Measurements from ENCODE around the gene PDZRN4. TPM values are rescaled to one million over a fixed set of nuclear protein-coding genes. Genes with fewer than 3 reads are reported as not detected.
A peak's percentile ranks its signal among the peaks of the same experiment; 100 is the strongest.
"Not testable (repeated sequence)": the region's sequence is repeated elsewhere in the genome, so short reads cannot be mapped to it uniquely, and the experiment has no call there.

The PDZRN4 gene
- total and polyA plus RNA-seq, 3 donors from 2014 or later = 7.7 to 11.3 (median 11.3) TPM

- Histone ChIP-seq H3K4me1 (no peaks in the 10 kb centered on the region), H3K36me3 (ENCODE audit: low read depth, missing control alignments) (no peaks in the 10 kb centered on the region), H3K27ac (no peak overlapping the region), H3K9me3 (no peaks in the 10 kb centered on the region), H3K4me3 (no peak overlapping the region), H3K27me3 (no peaks in the 10 kb centered on the region)
- 68 to 71% methylated on average over 5 of the region's 5 CpGs for WGBS, 2 donors
- TF ChIP-seq POLR2A (IDR thresholded peaks at IDR 0.05) (no peak), CTCF (IDR thresholded peaks at IDR 0.05) (no peak)
- no peak for DNase-seq
- intact Hi-C loops (cut with DNase I; ENCODE audit: low total_unique reads) = no loop called here
Measured at GRCh38 chr12:41162461-41162860, 25.7 kb upstream of the PDZRN4 start.

GRCh38 chr12:41167701-41168100 lies 20.4 kb upstream of the PDZRN4 start:
- H3K4me3 ChIP-seq = no peak overlapping the region
- no peaks in the 10 kb centered on the region for H3K27me3 ChIP-seq
- H3K4me1 ChIP-seq = no peaks in the 10 kb centered on the region
- H3K27ac ChIP-seq = no peak overlapping the region
- WGBS, 2 donors = 79 to 94% methylated on average over 1 of the region's 1 CpG
- no peaks in the 10 kb centered on the region for H3K36me3 ChIP-seq (ENCODE audit: low read depth, missing control alignments)
- intact Hi-C loops (cut with DNase I; ENCODE audit: low total_unique reads) = no loop called here
- TF ChIP-seq POLR2A (IDR thresholded peaks at IDR 0.05) (no peak), CTCF (IDR thresholded peaks at IDR 0.05) (no peak)
- no peak for DNase-seq
- H3K9me3 ChIP-seq = no peaks in the 10 kb centered on the region

- WGBS, 2 donors = 61 to 70% methylated on average over 2 of the region's 2 CpGs
- DNase-seq = no peak
- Histone ChIP-seq H3K4me1 (no peaks in the 10 kb centered on the region), H3K27ac (no peak overlapping the region), H3K36me3 (ENCODE audit: low read depth, missing control alignments) (no peaks in the 10 kb centered on the region), H3K27me3 (no peaks in the 10 kb centered on the region), H3K9me3 (no peaks in the 10 kb centered on the region), H3K4me3 (no peak overlapping the region)
- TF ChIP-seq POLR2A (IDR thresholded peaks at IDR 0.05) (no peak), CTCF (IDR thresholded peaks at IDR 0.05) (no peak)
- intact Hi-C loops (cut with DNase I; ENCODE audit: low total_unique reads) = no loop called here
Measured at GRCh38 chr12:41174602-41175001, 13.5 kb upstream of the PDZRN4 start.

GRCh38 chr12:41179507-41179906 lies 8.6 kb upstream of the PDZRN4 start:
- H3K27ac ChIP-seq; intact Hi-C loops (cut with DNase I; ENCODE audit: low total_unique reads); H3K4me1 ChIP-seq; H3K9me3 ChIP-seq; H3K4me3 ChIP-seq; H3K27me3 ChIP-seq; DNase-seq; H3K36me3 ChIP-seq (ENCODE audit: low read depth, missing control alignments): not testable (repeated sequence)
- WGBS, 2 donors = 86 to 100% methylated on average over 1 of the region's 1 CpG

GRCh38 chr12:41184864-41185263 lies 3.3 kb upstream of the PDZRN4 start:
- H3K27me3 ChIP-seq = no peaks in the 10 kb centered on the region
- intact Hi-C loops (cut with DNase I; ENCODE audit: low total_unique reads) = no loop called here

More at GRCh38 chr12:41184864-41185263, 3.3 kb upstream of the PDZRN4 start:
- H3K9me3 ChIP-seq = no peaks in the 10 kb centered on the region
- no peaks in the 10 kb centered on the region for H3K36me3 ChIP-seq (ENCODE audit: low read depth, missing control alignments)
- H3K27ac ChIP-seq = peak overlapping the region in 1 of 2 donors; percentile 90
- no peak for DNase-seq
- no peak overlapping the region for H3K4me3 ChIP-seq
- peaks cover 7% of the 10 kb centered on the region for H3K4me1 ChIP-seq
- TF ChIP-seq POLR2A (IDR thresholded peaks at IDR 0.05) (no peak), CTCF (IDR thresholded peaks at IDR 0.05) (no peak)
